ENCODE measurements around the gene BBX.

BBX gene

GRCh38 chr3:107753976-107754375 is 231.2 kb downstream of the BBX start:
- no peak for DNase-seq

DNA sequence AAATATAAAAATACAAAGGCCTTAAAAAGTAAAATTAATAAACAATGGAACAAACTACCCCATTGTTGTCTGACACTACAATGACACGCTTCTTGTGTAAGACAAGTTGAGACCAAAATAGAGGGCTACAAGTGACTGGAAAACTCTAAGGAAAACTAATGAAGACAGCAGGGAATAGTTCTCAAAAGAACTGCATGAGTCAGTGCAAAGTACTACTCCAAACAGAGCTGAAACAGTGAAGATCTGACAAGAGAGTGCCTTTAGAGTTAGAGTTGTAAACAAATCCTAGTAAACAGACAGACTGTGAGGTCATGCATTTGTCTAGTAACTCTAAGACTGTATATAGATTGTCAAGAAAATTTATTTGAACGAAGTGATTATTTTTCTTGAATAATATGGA is 233.9 kb downstream of the BBX start:
- no peak for DNase-seq

- no peak for DNase-seq
Measured at GRCh38 chr3:107757140-107757539, 234.4 kb downstream of the BBX start.

DNA sequence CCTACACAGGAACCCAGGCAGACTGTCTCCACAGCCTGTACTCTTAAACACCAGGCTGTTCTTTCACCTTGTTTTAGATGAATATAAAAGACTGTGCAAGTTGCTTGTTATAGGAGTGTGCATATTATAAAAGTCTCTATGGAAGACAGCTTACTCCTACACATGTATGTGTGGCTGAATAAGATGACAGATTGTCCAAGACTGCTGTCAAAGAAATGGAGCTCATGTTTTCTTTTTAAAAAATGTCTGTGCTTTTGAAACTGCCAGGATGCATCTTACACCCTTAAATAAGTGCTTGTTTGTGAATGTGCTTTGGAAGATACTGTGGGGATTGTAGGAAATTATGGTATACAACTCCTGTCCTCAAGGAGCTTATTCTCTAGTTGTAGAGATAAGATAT is 237.4 kb downstream of the BBX start:
- no peak for DNase-seq

GRCh38 chr3:107761391-107761790 is 238.6 kb downstream of the BBX start:
- DNase-seq, result no peak

- DNase-seq, result no peak
Measured at GRCh38 chr3:107765524-107765923, 242.8 kb downstream of the BBX start.

DNA sequence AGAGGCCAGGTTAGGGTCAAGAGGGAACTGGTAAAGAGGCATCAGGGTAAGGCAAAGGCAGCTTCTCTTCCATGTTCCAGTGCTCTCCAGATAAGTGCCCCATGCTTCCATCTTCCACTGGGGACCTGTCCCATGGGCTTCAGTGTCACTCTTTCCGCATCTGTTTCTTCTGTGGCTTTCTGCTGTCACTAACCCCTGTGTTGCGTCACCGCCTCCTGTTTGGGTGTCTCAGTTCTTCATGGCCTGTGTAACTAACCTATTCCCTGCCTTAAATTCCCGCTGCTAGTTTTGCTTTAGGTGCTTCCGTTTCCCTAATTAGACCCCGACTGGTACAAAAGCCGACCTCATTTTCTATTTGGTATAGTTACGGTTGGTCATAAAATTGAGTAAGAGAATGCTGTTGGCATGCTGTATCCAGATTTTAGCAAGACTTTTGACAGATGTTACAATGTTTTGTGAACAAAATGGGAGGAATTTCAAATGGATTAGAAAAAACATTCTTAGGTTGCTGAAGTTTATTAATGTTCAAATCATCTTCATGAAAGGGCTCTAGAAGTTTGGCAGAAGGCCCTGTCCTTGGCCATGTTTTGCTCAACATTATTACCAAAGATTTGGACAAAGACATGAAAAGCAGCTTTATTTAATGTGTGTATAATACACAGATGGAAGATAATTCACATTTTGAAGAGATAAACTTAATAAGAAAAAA is 245.3 kb downstream of the BBX start:
- DNase-seq, result peak; percentile 5

- no peak for DNase-seq
Measured at GRCh38 chr3:107769882-107770281, 247.1 kb downstream of the BBX start.

- DNase-seq, result no peak
Measured at GRCh38 chr3:107772016-107772415, 249.3 kb downstream of the BBX start.

DNA sequence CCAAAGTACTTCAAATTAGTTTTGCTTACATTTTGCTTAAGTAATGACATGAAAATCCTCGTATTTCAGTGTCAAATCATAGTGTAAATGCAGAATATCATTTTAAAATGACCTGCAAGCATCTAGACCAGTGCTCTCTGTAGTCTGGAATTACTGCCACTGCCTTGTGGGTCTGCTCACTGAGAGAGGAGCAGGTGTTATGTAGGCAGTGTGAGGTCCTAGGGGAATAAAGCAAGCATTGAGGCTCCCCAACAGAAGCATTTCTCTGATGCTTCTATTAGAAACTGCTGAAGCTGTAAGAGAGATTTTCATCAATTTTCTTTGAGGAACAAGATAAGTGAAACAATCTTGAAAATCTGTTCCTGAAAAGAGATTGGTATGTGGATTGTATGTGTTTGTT is 253.2 kb downstream of the BBX start:
- no peak for DNase-seq

DNA sequence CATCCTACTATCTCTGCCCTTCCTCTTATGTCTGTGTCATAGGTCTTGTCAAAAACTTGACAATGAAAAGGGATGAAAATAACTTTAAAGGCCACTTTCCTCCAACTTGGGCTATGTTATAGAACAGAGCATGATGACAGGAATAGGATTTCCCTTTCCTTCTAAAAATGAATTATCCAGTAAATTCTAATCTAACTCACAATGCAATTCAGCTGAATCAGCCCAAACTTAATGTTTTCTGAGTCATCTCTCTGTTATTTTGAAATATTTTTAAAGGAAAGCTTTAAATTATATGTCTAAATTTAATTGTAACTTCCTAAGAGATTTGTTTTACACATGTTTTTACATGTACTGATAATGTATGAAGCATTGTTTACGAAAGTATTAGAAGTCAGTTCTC is 258.5 kb downstream of the BBX start:
- DNase-seq, result no peak

DNA sequence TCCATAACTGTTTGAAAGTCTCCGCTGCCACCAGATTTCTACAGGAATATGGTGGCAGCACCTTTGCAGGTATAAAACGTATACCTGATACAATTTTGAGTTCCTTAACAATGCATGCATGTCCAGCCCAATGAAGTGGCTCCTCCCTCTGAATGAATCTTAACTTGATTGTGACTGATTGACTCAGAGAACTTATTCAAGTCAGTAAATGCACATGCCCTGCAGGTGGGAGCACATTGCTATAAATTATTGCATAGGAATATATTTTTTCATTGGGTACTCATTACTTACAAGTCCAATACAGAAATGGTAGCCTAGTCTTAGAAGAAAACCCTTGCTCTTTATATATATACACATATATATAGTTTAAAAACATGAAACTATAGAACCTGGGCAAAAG is 259.3 kb downstream of the BBX start:
- DNase-seq, result no peak

- DNase-seq, result no peak
Measured at GRCh38 chr3:107790612-107791011, 267.9 kb downstream of the BBX start.

- DNase-seq, result no peak
Measured at GRCh38 chr3:107791027-107791426, 268.3 kb downstream of the BBX start.

- no peak for DNase-seq
Measured at GRCh38 chr3:107791450-107791849, 268.7 kb downstream of the BBX start.

DNA sequence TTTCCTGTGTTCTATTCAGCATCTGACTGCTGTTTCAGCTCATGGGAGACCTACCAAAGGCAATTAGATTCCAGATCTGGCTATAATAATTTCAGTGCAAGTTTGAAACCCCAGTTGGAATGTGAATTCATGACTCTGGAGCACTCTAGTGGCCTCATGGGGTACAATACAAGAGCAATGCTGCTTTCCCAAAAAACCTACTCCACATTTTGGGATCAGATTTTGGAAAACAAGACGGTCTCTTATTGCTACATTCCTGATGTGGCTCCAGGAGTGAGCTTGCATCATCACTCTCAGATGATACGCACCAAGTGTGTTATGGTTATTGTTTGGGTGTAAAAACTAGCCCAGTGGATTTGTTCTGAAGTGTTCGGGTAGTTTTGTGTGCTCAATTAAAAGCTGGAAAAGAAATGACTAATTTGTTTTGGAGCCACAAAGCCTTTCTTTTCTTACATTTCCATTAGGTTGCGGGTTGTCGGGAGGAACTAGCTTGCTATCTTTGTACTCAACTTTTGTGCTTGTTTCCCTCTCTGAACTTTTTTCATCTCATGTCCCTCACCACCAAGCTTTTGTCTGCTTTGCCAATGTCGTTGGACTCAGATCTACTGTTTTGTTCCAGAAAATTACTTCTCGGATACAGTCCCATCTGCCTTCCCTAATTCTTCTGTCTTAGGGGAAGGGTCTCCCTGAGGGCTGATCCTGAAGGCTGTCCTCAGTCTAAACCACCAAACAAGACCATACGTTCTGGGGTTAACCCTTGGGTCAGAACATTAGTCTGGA is 272.1 kb downstream of the BBX start:
- peak; percentile 31 for DNase-seq

GRCh38 chr3:107795514-107796094 is 272.8 kb downstream of the BBX start:
- no peak for DNase-seq

- peak; percentile 39 for DNase-seq
Measured at GRCh38 chr3:107796791-107797190, 274.0 kb downstream of the BBX start.

- no peak for DNase-seq
Measured at GRCh38 chr3:107797586-107797985, 274.8 kb downstream of the BBX start.

- DNase-seq, result peak; percentile 69
Measured at GRCh38 chr3:107798381-107798780, 275.6 kb downstream of the BBX start.

- DNase-seq, result no peak
Measured at GRCh38 chr3:107800710-107801109, 277.9 kb downstream of the BBX start.

DNA sequence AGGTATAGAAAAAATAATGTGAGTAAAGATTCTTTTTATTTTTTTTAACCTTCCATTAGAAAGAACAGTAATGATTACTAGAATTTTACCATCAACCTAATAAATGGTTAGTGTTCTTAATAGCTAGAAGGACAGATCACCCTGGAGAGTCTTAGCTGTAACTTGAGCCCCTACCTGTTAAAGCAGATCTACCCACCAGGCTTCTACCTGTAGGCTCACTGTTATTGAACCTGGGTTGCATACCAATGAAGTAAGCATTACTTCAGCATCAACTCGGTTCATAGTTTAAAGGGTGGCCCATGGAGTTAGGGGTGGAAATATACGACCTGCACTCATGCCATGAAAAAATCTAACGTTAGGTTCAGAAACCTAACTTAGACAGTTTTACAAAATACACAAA is 280.4 kb downstream of the BBX start:
- no peak for DNase-seq

DNA sequence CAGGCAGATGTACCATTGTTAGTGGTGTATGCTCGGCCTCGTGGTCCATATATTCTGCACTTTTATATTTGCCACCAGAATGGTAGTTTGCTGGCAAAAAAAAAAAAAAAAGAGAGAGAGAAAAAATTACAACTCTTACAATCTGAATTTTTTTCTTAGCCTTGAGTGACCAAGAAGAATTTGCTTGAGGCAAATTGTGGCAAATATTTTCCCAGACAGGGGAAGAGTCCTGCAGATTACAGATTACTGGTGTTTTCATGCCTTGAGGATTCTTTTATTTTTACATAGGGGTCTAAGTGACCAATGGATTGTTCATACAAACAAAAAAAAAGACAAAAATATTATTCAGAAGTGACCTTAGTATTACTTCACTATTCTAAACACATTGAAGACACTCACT is 283.3 kb downstream of the BBX start:
- DNase-seq, result no peak

DNA sequence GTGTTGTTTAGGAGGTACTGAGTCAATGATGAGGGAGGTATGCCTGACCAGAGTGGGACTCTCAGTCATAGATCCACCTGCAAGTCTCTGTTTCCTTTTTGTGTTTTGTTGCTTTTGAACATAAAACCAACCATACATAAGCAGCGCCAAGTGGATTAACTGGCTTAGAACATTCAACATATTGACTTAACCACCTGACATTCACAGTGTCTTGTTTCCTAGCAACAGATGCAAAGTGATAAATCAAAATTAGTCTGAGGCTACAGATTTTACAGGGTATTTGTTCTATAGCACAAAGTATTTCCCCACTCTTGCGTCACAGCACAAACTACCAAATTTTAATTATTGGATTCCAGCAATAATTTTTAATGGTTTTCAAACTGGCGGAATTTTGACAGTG is 283.8 kb downstream of the BBX start:
- no peak for DNase-seq

Data from fibroblast of skin of scalp (primary cell).